K562 (cell line): Measurements from ENCODE around the gene VARS1. TPM values are rescaled to one million over a fixed set of nuclear protein-coding genes. Genes with fewer than 3 reads are reported as not detected.

Source experiments
- CEBPG ChIP-seq, 3 experiments: fragments of 200-800 bp in 1 of 3; sonication (Bioruptor generic) in 1 of 3; sonication (generic) in 1 of 3; formaldehyde crosslinking in 1 of 3; IDR thresholded peaks in 2 of 3; conservative IDR thresholded peaks in 1 of 3; 2 replicates each; pipeline versions ENCODE4 v1.6.1 to v1.8.0; 2016 to 2022; ENCODE audit warnings: missing compliant biosample characterization in 2 of 3, missing genetic modification characterization in 2 of 3, mild to moderate bottlenecking in 1 of 3, missing genetic modification reagents in 1 of 3
- ELF2 ChIP-seq: fragments of 250-450 bp; sonication (Bioruptor Pico); IDR thresholded peaks from 2 replicates; pipeline ENCODE4 v1.5.0; 2021; ENCODE audit warnings: mild to moderate bottlenecking
- ELK3 ChIP-seq: fragments of 450-650 bp; formaldehyde crosslinking; IDR thresholded peaks from 2 replicates; pipeline ENCODE4 v1.4.0; 2020; ENCODE audit warnings: mild to moderate bottlenecking
- IRF1 ChIP-seq: sonication (generic); formaldehyde crosslinking; IDR thresholded peaks from 2 replicates; pipeline ENCODE4 v1.8.0; 2022; ENCODE audit warnings: missing genetic modification reagents, mild to moderate bottlenecking, borderline replicate concordance
- MED1 ChIP-seq: sonication (generic); formaldehyde crosslinking; IDR thresholded peaks from 2 replicates; pipeline ENCODE4 v1.8.1; 2023; ENCODE audit warnings: missing genetic modification reagents, borderline replicate concordance
- NRF1 ChIP-seq, 2 experiments: fragments of 450-650 bp; IDR thresholded peaks in 1 of 2; conservative IDR thresholded peaks in 1 of 2; 2 replicates each; pipeline ENCODE4 v1.6.1; 2014; ENCODE audit warnings: mild to moderate bottlenecking in 2 of 2
- NUFIP1 ChIP-seq: fragments of 450-650 bp; IDR thresholded peaks from 2 replicates; pipeline ENCODE4 v1.6.1; 2018; ENCODE audit not compliant: partially characterized antibody
- PTBP1 ChIP-seq: fragments of 200-400 bp; formaldehyde crosslinking; IDR thresholded peaks from 2 replicates; pipeline ENCODE4 v1.6.1; 2017; ENCODE audit warnings: low read depth, low read length
- RB1 ChIP-seq: fragments of 450-650 bp; IDR thresholded peaks from 2 replicates; pipeline ENCODE4 v1.6.1; 2017; ENCODE audit warnings: low read depth, mild to moderate bottlenecking
- SAFB ChIP-seq: fragments of 200-400 bp; formaldehyde crosslinking; IDR thresholded peaks from 2 replicates; pipeline ENCODE4 v1.6.1; 2017; ENCODE audit warnings: low read depth, low read length, borderline replicate concordance
- XRCC3 ChIP-seq: fragments of 450-650 bp; IDR thresholded peaks from 2 replicates; pipeline ENCODE4 v1.6.1; 2017; ENCODE audit warnings: mild to moderate bottlenecking, moderate library complexity
- ZNF584 ChIP-seq: fragments of 200-800 bp; sonication (Bioruptor generic); IDR thresholded peaks from 2 replicates; pipeline ENCODE4 v1.6.1; 2016; ENCODE audit warnings: low read depth, mild to moderate bottlenecking, missing genetic modification characterization, missing compliant biosample characterization
- ZNF785 ChIP-seq: fragments of 250-450 bp; sonication (Bioruptor Pico); IDR thresholded peaks from 2 replicates; pipeline ENCODE4 v1.4.0; 2020; ENCODE audit warnings: mild to moderate bottlenecking
- ZSCAN32 ChIP-seq: fragments of 450-650 bp; formaldehyde crosslinking; IDR thresholded peaks from 2 replicates; pipeline ENCODE4 v1.4.0; 2020; ENCODE audit warnings: mild to moderate bottlenecking, moderate library complexity
- polyA plus RNA-seq, 8 experiments: library from polyadenylated mRNA; depleted of rRNA in 4 of 8; stranded (reverse) in 5 of 8; unstranded in 3 of 8; fragments of >200 nt; fragmentation: Nextera tagmentation in 2 of 8; fragmentation: Illumina TruSeq in 1 of 8; extraction: Ambion mirVana in 2 of 8; extraction: Trizol in 1 of 8; gene quantifications; 2 replicates each; pipeline versions ENCODE4 v1.2.1 to v1.2.3, GENCODE V29; 2011 to 2014; ENCODE audit warnings: inconsistent platforms in 1 of 8, missing spikeins in 1 of 8
- total RNA-seq, 7 experiments: library from RNA; depleted of rRNA in 6 of 7; stranded (reverse); fragments of >200 nt in 6 of 7; fragmentation: Illumina TruSeq in 2 of 7; extraction: Trizol in 2 of 7; gene quantifications; 2 replicates each; pipeline versions ENCODE4 v1.2.1 to v1.2.3, GENCODE V29; 2011 to 2021; ENCODE audit warnings: low replicate concordance in 1 of 7
- TF ChIP-seq, protein P1 (sequence below): fragments of 250-450 bp; sonication (Bioruptor Pico); IDR thresholded peaks from 2 replicates; pipeline ENCODE4 v1.5.0; 2020; ENCODE audit warnings: mild to moderate bottlenecking
- TF ChIP-seq, protein P2 (sequence below): fragments of 450-650 bp; formaldehyde crosslinking; IDR thresholded peaks from 2 replicates; pipeline ENCODE4 v1.4.0; 2022; ENCODE audit warnings: missing genetic modification characterization
- TF ChIP-seq, protein P3 (sequence below): fragments of 250-450 bp; sonication (Bioruptor Pico); IDR thresholded peaks from 2 replicates; pipeline ENCODE4 v1.8.0; 2021; ENCODE audit warnings: mild to moderate bottlenecking, moderate library complexity
- TF ChIP-seq, protein P4 (sequence below): fragments of 250-450 bp; sonication (Bioruptor Pico); IDR thresholded peaks from 2 replicates; pipeline ENCODE4 v1.8.0; 2022; ENCODE audit warnings: moderate library complexity, mild to moderate bottlenecking, inconsistent platforms
- TF ChIP-seq, protein P5 (sequence below): conservative IDR thresholded peaks from 2 replicates; pipeline ENCODE4 v1.6.1; 2011; ENCODE audit warnings: low read depth, mild to moderate bottlenecking, low read length; ENCODE audit not compliant: control insufficient read depth

Gene VARS1
- total and polyA plus RNA-seq, 9 of the 15 experiments (the other 6 are each of a cell fraction or from before 2014, with no cell fraction given): 2.9 to 488 (median 130) TPM

- TF ChIP-seq ELK3 (CRISPR knock-in tag) (peak; percentile 18; the same call in 1 of the 2 replicates), RB1 (peak; percentile 100), SAFB (0 out of 2 replicates have a peak, but pooled peaks have one; percentile 47), ZNF785 (no peak), ZNF584 (CRISPR knock-in tag) (peak; percentile 76; the same call in 1 of the 2 replicates), IRF1 (CRISPR knock-in tag) (no peak), ZSCAN32 (CRISPR knock-in tag) (no peak), NRF1 (conservative IDR thresholded peaks at IDR 0.05 in 1 of 2, IDR thresholded peaks at IDR 0.05 in 1 of 2) (peak; percentile 70 to 76), ELF2 (peak; percentile 99), MED1 (CRISPR knock-in tag) (no peak), XRCC3 (no peak), CEBPG (CRISPR knock-in tag; IDR thresholded peaks at IDR 0.05) (0 out of 2 replicates have a peak, but pooled peaks have one; percentile 43), CEBPG (tag; conservative IDR thresholded peaks at IDR 0.05 in 1 of 2, IDR thresholded peaks at IDR 0.05 in 1 of 2) (no peak), PTBP1 (0 out of 2 replicates have a peak, but pooled peaks have one; percentile 4), NUFIP1 (no peak)
- TF ChIP-seq, protein P1, sequence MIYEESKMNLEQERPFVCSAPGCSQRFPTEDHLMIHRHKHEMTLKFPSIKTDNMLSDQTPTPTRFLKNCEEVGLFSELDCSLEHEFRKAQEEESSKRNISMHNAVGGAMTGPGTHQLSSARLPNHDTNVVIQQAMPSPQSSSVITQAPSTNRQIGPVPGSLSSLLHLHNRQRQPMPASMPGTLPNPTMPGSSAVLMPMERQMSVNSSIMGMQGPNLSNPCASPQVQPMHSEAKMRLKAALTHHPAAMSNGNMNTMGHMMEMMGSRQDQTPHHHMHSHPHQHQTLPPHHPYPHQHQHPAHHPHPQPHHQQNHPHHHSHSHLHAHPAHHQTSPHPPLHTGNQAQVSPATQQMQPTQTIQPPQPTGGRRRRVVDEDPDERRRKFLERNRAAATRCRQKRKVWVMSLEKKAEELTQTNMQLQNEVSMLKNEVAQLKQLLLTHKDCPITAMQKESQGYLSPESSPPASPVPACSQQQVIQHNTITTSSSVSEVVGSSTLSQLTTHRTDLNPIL (CRISPR knock-in tag): no peak
- TF ChIP-seq, protein P2, sequence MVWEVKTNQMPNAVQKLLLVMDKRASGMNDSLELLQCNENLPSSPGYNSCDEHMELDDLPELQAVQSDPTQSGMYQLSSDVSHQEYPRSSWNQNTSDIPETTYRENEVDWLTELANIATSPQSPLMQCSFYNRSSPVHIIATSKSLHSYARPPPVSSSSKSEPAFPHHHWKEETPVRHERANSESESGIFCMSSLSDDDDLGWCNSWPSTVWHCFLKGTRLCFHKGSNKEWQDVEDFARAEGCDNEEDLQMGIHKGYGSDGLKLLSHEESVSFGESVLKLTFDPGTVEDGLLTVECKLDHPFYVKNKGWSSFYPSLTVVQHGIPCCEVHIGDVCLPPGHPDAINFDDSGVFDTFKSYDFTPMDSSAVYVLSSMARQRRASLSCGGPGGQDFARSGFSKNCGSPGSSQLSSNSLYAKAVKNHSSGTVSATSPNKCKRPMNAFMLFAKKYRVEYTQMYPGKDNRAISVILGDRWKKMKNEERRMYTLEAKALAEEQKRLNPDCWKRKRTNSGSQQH (CRISPR knock-in tag): no peak
- TF ChIP-seq, protein P3, sequence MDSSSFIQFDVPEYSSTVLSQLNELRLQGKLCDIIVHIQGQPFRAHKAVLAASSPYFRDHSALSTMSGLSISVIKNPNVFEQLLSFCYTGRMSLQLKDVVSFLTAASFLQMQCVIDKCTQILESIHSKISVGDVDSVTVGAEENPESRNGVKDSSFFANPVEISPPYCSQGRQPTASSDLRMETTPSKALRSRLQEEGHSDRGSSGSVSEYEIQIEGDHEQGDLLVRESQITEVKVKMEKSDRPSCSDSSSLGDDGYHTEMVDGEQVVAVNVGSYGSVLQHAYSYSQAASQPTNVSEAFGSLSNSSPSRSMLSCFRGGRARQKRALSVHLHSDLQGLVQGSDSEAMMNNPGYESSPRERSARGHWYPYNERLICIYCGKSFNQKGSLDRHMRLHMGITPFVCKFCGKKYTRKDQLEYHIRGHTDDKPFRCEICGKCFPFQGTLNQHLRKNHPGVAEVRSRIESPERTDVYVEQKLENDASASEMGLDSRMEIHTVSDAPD: no peak
- TF ChIP-seq, protein P4, sequence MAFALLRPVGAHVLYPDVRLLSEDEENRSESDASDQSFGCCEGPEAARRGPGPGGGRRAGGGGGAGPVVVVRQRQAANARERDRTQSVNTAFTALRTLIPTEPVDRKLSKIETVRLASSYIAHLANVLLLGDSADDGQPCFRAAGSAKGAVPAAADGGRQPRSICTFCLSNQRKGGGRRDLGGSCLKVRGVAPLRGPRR: no peak
- TF ChIP-seq, protein P5, sequence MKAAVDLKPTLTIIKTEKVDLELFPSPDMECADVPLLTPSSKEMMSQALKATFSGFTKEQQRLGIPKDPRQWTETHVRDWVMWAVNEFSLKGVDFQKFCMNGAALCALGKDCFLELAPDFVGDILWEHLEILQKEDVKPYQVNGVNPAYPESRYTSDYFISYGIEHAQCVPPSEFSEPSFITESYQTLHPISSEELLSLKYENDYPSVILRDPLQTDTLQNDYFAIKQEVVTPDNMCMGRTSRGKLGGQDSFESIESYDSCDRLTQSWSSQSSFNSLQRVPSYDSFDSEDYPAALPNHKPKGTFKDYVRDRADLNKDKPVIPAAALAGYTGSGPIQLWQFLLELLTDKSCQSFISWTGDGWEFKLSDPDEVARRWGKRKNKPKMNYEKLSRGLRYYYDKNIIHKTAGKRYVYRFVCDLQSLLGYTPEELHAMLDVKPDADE: peak; percentile 96
Measured at GRCh38 chr6:31795616-31796298, at the start of gene VARS1 (continued).
